Smooth muscle cell (in vitro differentiated cells): ENCODE measurements around the gene HTD2. TPM values are rescaled to one million over a fixed set of nuclear protein-coding genes. Genes with fewer than 3 reads are reported as not detected.

ENCODE experiments used
- DNase-seq: peaks from one replicate; lab custom pipeline; 2025; ENCODE audit not compliant: unreplicated experiment; lab: John Stamatoyannopoulos, UW
- H2AFZ ChIP-seq: fragments of 200-600 bp; sonication (generic); 2 replicates; pipeline ENCODE4 v1.6.0; 2016; ENCODE audit warnings: antibody characterized with exemption, low read depth, mild to moderate bottlenecking
- H3F3A ChIP-seq: fragments of 200-600 bp; sonication (generic); 2 replicates; pipeline ENCODE4 v1.6.0; 2017; ENCODE audit warnings: antibody characterized with exemption, low read depth
- H3K27ac ChIP-seq: fragments of 200-600 bp; sonication (generic); 2 replicates; pipeline ENCODE4 v1.5.1; 2016; ENCODE audit warnings: low read depth, mild to moderate bottlenecking
- H3K27me3 ChIP-seq: fragments of 200-600 bp; sonication (generic); 2 replicates; pipeline ENCODE4 v1.6.1; 2016; ENCODE audit warnings: low read depth, mild to moderate bottlenecking
- H3K36me3 ChIP-seq: fragments of 200-600 bp; sonication (generic); 2 replicates; pipeline ENCODE4 v1.5.1; 2016; ENCODE audit warnings: low read depth
- H3K4me1 ChIP-seq: fragments of 200-600 bp; sonication (generic); 2 replicates; pipeline ENCODE4 v1.5.1; 2016; ENCODE audit warnings: low read depth
- H3K4me2 ChIP-seq: fragments of 200-600 bp; sonication (generic); 2 replicates; pipeline ENCODE4 v1.6.0; 2016; ENCODE audit warnings: mild to moderate bottlenecking
- H3K4me3 ChIP-seq: fragments of 200-600 bp; sonication (generic); 2 replicates; pipeline ENCODE4 v1.5.1; 2016; ENCODE audit warnings: mild to moderate bottlenecking
- H3K79me2 ChIP-seq: fragments of 200-600 bp; sonication (generic); 2 replicates; pipeline ENCODE4 v1.6.0; 2016; ENCODE audit warnings: low read depth, mild to moderate bottlenecking
- H3K9ac ChIP-seq: fragments of 200-600 bp; sonication (generic); 2 replicates; pipeline ENCODE4 v1.6.0; 2016; ENCODE audit warnings: low read depth
- H3K9me3 ChIP-seq: fragments of 200-600 bp; sonication (generic); replicated peaks from 2 replicates; pipeline ENCODE4 v1.5.1; 2016; ENCODE audit warnings: low read depth
- H4K20me1 ChIP-seq: fragments of 200-600 bp; sonication (generic); 2 replicates; pipeline ENCODE4 v1.6.0; 2016; ENCODE audit warnings: low read depth
- CTCF ChIP-seq: fragments of 200-600 bp; sonication (generic); IDR thresholded peaks from 2 replicates; pipeline ENCODE4 v1.5.1; 2017; ENCODE audit warnings: borderline replicate concordance, mild to moderate bottlenecking, antibody characterized with exemption; ENCODE audit not compliant: insufficient read depth, poor library complexity, severe bottlenecking
- WGBS: methylation state at CpG from one replicate; pipeline ENCODE4 v1.1.7; 2016; ENCODE audit warnings: low lambda C conversion rate; 5-methylcytosine and 5-hydroxymethylcytosine counted together
- polyA plus RNA-seq: library from polyadenylated mRNA; unstranded; fragments of >200 nt; fragmentation: Nextera tagmentation; extraction: Ambion mirVana; gene quantifications from 2 replicates; pipeline ENCODE4 v1.2.1, GENCODE V29; 2016
- total RNA-seq: library from RNA; depleted of rRNA; stranded (reverse); fragments of >200 nt; gene quantifications from 2 replicates; pipeline ENCODE4 v1.2.3, GENCODE V29; 2014

HTD2 gene
- total and polyA plus RNA-seq, 2 experiments from 2014 or later: 19.6 to 19.7 TPM

- peaks cover 6% of the 10 kb centered on the region for H3K4me1 ChIP-seq
- peak overlapping the region; percentile 48 for H3K4me2 ChIP-seq
- H4K20me1 ChIP-seq: peaks cover 27% of the 10 kb centered on the region
- H3K79me2 ChIP-seq: peaks cover 64% of the 10 kb centered on the region
- no peak overlapping the region for H2AFZ ChIP-seq
- WGBS: 88% methylated on average over 7 of the region's 7 CpGs
- no peak overlapping the region for H3K27ac ChIP-seq
- no peak overlapping the region for H3K4me3 ChIP-seq
- no peak for DNase-seq
- H3K36me3 ChIP-seq: no peaks in the 10 kb centered on the region
- no peaks in the 10 kb centered on the region for H3F3A ChIP-seq
- no peak for TF ChIP-seq CTCF
- H3K27me3 ChIP-seq: no peaks in the 10 kb centered on the region
- H3K9ac ChIP-seq: no peak overlapping the region
- H3K9me3 ChIP-seq: no peaks in the 10 kb centered on the region
These were observed 43.7 kb downstream of the HTD2 start for GRCh38 chr3:58349792-58350626.

GRCh38 chr3:58350627-58351013, 44.3 kb downstream of the HTD2 start:
- H3K9ac ChIP-seq: no peak overlapping the region
- DNase-seq: no peak
- no peaks in the 10 kb centered on the region for H3F3A ChIP-seq
- H2AFZ ChIP-seq: no peak overlapping the region
- TF ChIP-seq CTCF: no peak
- H3K36me3 ChIP-seq: no peaks in the 10 kb centered on the region
- H3K9me3 ChIP-seq: no peaks in the 10 kb centered on the region
- H3K27me3 ChIP-seq: no peaks in the 10 kb centered on the region
- H3K79me2 ChIP-seq: peaks cover 61% of the 10 kb centered on the region
- H4K20me1 ChIP-seq: peaks cover 30% of the 10 kb centered on the region
- 82% methylated on average over 2 of the region's 2 CpGs for WGBS
- H3K4me2 ChIP-seq: peak overlapping the region; percentile 48
- peak overlapping the region; percentile 35 for H3K27ac ChIP-seq
- H3K4me1 ChIP-seq: peaks cover 6% of the 10 kb centered on the region
- H3K4me3 ChIP-seq: no peak overlapping the region

GRCh38 chr3:58351920-58352319, 45.6 kb downstream of the HTD2 start:
- Histone ChIP-seq H3K4me2 (no peak overlapping the region), H3K27ac (no peak overlapping the region), H3K4me1 (peaks cover 6% of the 10 kb centered on the region), H3K9me3 (no peaks in the 10 kb centered on the region), H3K36me3 (no peaks in the 10 kb centered on the region), H3K79me2 (peaks cover 59% of the 10 kb centered on the region), H3F3A (no peaks in the 10 kb centered on the region), H3K9ac (no peak overlapping the region), H3K27me3 (no peaks in the 10 kb centered on the region), H2AFZ (no peak overlapping the region), H3K4me3 (no peak overlapping the region), H4K20me1 (peaks cover 39% of the 10 kb centered on the region)
- no peak for TF ChIP-seq CTCF
- WGBS: 75% methylated on average over 3 of the region's 3 CpGs
- no peak for DNase-seq

GRCh38 chr3:58352626-58353025, 46.3 kb downstream of the HTD2 start:
- DNase-seq: no peak
- no peak for TF ChIP-seq CTCF
- Histone ChIP-seq H3K4me3 (no peak overlapping the region), H3K36me3 (no peaks in the 10 kb centered on the region), H3K9me3 (no peaks in the 10 kb centered on the region), H3K27me3 (no peaks in the 10 kb centered on the region), H3K4me2 (no peak overlapping the region), H3K79me2 (peaks cover 56% of the 10 kb centered on the region), H3F3A (no peaks in the 10 kb centered on the region), H3K4me1 (peaks cover 6% of the 10 kb centered on the region), H3K27ac (no peak overlapping the region), H4K20me1 (peaks cover 34% of the 10 kb centered on the region), H3K9ac (no peak overlapping the region), H2AFZ (no peak overlapping the region)
- WGBS: 92% methylated on average over 6 of the region's 6 CpGs
